ENCODE data around the gene MRPL40.

DNA sequence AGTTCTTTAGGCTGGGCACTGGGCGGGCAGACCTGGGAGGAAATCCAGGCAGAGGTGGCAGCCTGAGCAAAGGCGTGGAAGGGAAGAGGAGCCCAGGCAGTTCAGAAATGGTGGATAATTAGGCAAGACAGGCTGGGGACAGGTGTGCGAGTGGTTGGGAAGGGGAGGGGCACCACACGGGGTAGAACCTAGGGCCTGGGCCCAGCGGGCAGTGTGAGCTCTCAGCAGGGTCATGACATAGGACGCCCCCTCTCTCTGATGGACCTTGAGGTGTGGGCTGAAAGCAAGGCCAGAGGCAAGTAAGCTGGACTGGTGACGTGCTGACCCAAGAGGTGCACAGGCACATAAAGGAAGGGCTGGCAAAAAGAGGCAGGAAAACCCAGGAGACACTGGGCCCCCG lies 39.9 kb downstream of the MRPL40 start:
- TF ChIP-seq EZH2 (IDR thresholded peaks at IDR 0.05; ENCODE audit: borderline replicate concordance), result no peak
- TF ChIP-seq, protein P1, sequence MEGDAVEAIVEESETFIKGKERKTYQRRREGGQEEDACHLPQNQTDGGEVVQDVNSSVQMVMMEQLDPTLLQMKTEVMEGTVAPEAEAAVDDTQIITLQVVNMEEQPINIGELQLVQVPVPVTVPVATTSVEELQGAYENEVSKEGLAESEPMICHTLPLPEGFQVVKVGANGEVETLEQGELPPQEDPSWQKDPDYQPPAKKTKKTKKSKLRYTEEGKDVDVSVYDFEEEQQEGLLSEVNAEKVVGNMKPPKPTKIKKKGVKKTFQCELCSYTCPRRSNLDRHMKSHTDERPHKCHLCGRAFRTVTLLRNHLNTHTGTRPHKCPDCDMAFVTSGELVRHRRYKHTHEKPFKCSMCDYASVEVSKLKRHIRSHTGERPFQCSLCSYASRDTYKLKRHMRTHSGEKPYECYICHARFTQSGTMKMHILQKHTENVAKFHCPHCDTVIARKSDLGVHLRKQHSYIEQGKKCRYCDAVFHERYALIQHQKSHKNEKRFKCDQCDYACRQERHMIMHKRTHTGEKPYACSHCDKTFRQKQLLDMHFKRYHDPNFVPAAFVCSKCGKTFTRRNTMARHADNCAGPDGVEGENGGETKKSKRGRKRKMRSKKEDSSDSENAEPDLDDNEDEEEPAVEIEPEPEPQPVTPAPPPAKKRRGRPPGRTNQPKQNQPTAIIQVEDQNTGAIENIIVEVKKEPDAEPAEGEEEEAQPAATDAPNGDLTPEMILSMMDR (IDR thresholded peaks at IDR 0.05; ENCODE audit: poor library complexity), result no peak
- TF ChIP-seq EZH2phosphoT487 (IDR thresholded peaks at IDR 0.05; ENCODE audit: low read depth, severe bottlenecking, unreplicated experiment), result no peak
